ENCODE measurements around the gene SAMD10.
"Not testable (repeated sequence)": the region's sequence is repeated elsewhere in the genome, so short reads cannot be mapped to it uniquely, and the experiment has no call there.

The SAMD10 gene

DNA sequence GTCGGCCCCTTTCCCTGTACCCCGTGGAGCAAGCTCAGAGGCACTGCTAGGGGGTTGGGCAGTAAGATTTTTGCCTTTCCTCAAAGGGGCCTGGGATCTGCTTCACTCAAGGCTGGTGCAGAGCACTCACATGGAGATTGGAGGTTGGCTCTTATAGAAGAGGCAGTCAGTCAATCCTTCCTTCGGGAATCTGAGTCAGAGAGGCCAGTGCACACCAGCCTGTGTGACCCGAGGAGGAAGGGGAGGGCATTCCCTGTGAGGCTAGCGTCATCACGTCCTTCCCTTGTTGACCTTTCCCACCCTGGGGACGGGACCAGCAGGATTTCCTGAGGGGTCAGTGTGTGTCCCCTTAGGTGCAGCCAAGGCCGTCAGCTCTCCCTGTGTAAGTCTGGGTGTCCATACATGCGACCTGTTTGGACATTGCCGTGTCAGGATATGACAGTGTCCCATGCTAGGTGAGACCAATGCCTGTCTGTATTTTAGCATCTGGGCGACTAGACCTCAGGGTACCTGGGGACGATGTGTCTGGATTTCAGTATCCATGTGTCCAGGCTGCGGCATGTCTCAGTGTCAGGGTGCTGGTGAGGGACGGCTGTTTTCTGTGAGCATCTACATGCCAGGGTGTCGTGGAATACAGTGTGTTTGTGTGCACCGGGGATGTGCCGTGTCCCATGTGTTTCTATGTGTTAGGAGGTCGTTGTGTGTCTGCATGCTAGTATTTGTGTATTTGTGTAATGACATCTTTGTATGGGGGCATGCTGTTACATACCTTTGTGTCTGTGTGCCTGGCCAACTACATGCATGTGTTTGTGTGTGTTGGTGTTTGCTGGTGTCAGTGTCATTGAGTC is 6.9 kb downstream of the SAMD10 start:
- no peak overlapping the region for H3K4me3 ChIP-seq (ENCODE audit: low read depth, low read length)
- H3K27me3 ChIP-seq (ENCODE audit: control insufficient read depth, insufficient read depth, low read length) = peaks cover 16% of the 10 kb centered on the region
- H3K9ac ChIP-seq (ENCODE audit: low read depth, low read length) = no peak overlapping the region
- H3K9me3 ChIP-seq (ENCODE audit: control insufficient read depth, insufficient read depth, low read length) = no peaks in the 10 kb centered on the region
- peaks cover 2% of the 10 kb centered on the region for H3K36me3 ChIP-seq (ENCODE audit: control insufficient read depth, insufficient read depth, low read length)
- H3K4me1 ChIP-seq (ENCODE audit: control insufficient read depth, insufficient read depth, low read length) = no peaks in the 10 kb centered on the region

DNA sequence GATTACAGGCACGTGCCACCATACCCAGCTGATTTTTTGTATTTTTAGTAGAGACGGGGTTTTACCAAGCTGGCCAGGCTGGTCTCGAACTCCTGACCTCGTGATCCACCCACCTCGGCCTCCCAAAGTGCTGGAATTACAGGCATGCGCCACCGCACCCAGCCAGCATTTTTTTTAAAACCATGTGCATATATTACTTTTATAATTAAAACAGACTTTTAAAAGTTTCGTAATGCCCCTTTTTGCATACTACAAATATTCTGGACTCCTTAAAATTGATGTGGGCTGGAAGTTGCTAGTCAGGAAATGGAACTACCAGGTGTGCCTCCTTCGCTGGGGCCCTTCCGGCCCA is 7.5 kb downstream of the SAMD10 start:
- H3K4me3 ChIP-seq (ENCODE audit: low read depth, low read length); H3K36me3 ChIP-seq (ENCODE audit: control insufficient read depth, insufficient read depth, low read length); H3K4me1 ChIP-seq (ENCODE audit: control insufficient read depth, insufficient read depth, low read length); H3K9me3 ChIP-seq (ENCODE audit: control insufficient read depth, insufficient read depth, low read length); H3K9ac ChIP-seq (ENCODE audit: low read depth, low read length): not testable (repeated sequence)
- H3K27me3 ChIP-seq (ENCODE audit: control insufficient read depth, insufficient read depth, low read length) = peaks cover 12% of the 10 kb centered on the region

DNA sequence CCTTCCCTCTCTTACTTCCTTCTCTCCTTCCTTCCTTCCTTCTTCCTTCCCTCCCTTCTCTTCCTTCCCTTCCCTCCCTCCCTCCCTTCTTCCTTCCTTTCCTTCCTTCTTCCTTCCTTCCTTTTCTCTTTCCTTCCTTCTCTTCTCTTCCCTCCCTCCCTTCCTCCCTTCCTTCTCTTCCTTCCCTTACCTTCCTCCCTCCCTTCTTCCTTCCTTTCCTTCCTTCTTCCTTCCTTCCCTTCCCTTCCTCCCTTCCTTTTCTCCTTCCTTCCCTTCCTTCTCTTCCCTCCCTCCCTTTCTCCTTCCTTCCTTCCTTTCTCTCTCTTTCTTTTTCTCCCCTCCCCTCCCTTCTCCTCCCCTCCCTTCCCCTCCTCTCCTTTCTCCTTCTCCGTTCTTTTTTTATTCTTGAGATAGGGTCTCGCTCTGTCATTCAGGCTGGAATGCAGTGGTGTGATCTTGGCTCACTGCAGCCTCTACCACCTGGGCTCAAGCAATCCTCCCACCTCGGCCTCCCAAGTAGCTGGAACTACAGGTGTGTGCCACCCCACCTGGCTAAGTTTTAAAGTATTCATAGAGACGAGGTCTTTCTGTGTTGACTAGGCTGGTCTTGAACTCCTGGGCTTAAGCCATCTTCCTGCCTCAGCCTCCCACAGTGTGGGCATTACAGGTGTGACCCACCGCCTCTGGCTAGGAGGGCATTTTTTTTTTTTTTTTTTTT is 8.6 kb downstream of the SAMD10 start:
- Histone ChIP-seq H3K4me1 (ENCODE audit: control insufficient read depth, insufficient read depth, low read length) (no peaks in the 10 kb centered on the region), H3K9me3 (ENCODE audit: control insufficient read depth, insufficient read depth, low read length) (no peaks in the 10 kb centered on the region), H3K4me3 (ENCODE audit: low read depth, low read length) (peak overlapping the region; percentile 72), H3K9ac (ENCODE audit: low read depth, low read length) (no peak overlapping the region), H3K36me3 (ENCODE audit: control insufficient read depth, insufficient read depth, low read length) (peaks cover 18% of the 10 kb centered on the region), H3K27me3 (ENCODE audit: control insufficient read depth, insufficient read depth, low read length) (peaks cover 9% of the 10 kb centered on the region)

DNA sequence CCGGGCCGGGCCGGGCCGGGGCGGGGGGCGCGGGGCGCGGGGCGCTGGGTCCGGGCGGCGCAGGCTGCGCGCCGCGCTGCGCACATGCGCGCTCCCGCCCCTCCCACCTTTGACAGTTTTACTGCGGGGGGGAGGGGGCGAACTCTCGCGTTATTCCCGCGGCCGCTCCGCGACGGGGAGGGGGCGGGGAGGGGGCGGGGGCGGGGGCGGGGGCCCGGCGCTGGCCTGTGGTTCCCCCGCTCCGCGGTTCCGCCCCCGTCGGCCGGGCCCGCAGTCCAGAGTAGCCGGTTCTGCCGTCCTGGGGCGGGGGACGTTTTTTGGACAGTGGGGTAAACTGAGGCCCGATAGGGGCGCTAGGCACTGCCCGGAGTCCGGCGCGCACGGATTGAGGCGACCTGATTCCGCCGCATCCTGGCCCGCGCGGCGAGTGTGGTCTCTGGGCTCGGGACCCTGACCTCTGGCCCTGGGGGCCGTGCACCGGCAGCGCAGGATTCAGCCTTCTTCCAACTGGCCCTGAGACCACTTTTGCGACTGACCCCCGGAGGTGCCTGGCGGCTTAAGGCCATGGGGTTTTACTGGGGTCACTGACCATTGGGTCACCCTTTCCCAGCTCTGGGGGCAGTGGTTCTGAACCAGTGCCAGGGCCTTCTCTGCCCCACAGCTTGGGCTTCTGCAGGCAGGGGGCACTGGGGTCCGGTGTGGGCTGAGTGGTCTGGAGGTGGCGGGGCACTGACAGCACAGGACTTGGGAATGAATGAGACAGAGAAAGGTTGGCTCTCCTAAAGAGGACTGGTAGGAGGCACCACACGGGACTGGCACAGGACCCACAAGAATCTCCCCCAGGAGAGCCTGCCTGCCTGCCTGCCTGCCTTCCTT is 9.4 kb downstream of the SAMD10 start, which contains the start of gene ZNF512B:
TSS of gene ZNF512B (minus strand) at position 93 of the 876 bp plus-strand sequence. CDS start 1,980 bp downstream, outside the sequence.
- Histone ChIP-seq H3K4me1 (ENCODE audit: control insufficient read depth, insufficient read depth, low read length) (no peaks in the 10 kb centered on the region), H3K4me3 (ENCODE audit: low read depth, low read length) (peak within 1 kb of the TSS; percentile 72), H3K36me3 (ENCODE audit: control insufficient read depth, insufficient read depth, low read length) (peaks cover 19% of the 10 kb centered on the region), H3K27me3 (ENCODE audit: control insufficient read depth, insufficient read depth, low read length) (peaks cover 9% of the 10 kb centered on the region), H3K9me3 (ENCODE audit: control insufficient read depth, insufficient read depth, low read length) (no peaks in the 10 kb centered on the region), H3K9ac (ENCODE audit: low read depth, low read length) (peak within 1 kb of the TSS; percentile 73)

DNA sequence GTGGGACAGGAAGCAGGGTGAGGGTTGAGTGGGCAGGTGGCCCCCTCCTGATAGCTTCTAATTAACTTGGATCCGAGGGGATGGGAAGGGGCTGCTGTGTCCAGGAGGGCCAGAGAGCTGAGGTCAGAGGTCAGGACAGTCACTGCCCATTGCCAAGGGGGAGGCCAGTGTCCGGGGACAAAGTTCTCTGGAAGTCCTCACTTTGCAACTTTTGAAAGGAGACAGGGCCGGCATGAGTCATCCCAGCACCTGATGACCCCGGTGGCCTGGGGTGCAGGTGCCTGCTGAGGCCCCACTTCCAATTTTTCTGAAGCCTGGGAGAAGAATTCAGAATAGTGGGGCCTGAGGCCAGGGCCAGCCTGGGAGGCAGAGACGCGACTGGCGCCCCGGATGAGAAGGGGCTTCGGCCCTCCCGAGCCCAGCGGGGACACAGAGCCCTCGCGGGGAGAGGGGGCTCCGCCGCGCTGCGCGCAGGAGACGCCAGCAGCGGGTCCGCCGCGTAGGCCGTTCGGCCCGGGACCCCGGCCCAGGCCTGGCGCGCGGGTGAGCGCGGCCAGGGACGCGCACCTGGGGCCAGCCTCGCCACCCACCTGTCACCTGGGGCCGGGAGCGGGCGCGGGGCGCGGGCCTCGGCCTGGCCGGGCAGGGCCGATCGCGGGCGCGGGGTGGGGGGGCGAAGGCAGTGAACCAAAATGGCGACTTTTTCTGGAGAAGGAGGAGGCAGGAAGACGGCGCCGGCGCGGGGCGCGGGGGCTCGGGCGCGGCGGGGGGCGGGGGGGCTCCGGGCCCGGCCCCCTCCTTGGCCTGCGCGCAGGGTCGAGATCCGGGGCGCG is 10.3 kb downstream of the SAMD10 start:
- peaks cover 9% of the 10 kb centered on the region for H3K27me3 ChIP-seq (ENCODE audit: control insufficient read depth, insufficient read depth, low read length)
- peaks cover 24% of the 10 kb centered on the region for H3K36me3 ChIP-seq (ENCODE audit: control insufficient read depth, insufficient read depth, low read length)
- H3K4me3 ChIP-seq (ENCODE audit: low read depth, low read length) = peak overlapping the region; percentile 65
- no peaks in the 10 kb centered on the region for H3K9me3 ChIP-seq (ENCODE audit: control insufficient read depth, insufficient read depth, low read length)
- no peaks in the 10 kb centered on the region for H3K4me1 ChIP-seq (ENCODE audit: control insufficient read depth, insufficient read depth, low read length)
- H3K9ac ChIP-seq (ENCODE audit: low read depth, low read length) = peak overlapping the region; percentile 73

DNA sequence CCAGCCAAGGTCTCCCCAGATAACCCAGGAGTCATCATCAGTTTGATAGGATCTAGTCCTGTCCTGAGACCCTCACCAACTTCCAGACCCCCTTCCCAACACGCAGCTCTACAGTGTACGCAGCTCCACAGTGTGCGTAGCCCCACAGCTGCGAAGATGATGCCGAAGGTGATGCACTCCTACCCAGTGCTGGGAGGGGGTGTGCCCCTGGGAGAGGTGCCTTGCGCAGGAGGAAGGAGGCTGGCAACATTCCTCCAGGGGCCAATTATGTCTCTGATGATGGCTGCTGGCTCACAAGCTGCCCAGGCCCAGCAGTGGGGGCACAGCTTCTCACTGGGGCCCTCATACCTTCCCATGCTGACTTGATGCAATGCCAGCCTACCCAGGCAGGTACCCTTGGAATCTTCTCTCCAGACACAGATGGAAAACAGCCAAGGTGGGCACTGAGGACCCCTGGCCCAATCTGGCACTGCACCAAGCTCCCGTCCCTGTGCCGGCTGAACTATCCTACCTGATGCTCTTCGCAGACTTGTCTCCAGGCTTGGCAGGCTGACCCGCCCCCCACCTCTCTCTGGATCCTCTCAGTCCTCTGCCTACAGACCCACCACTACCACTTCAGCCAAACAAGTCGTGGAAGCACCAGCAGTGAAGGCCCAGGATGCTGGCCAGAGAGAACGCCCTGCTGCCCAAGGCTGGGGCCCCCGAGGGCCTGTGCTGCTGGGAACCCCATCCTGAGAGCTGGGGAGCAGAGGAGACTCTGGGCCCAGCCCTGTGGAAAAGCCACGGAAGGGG is 11.1 kb downstream of the SAMD10 start:
- no peaks in the 10 kb centered on the region for H3K9me3 ChIP-seq (ENCODE audit: control insufficient read depth, insufficient read depth, low read length)
- peaks cover 9% of the 10 kb centered on the region for H3K27me3 ChIP-seq (ENCODE audit: control insufficient read depth, insufficient read depth, low read length)
- H3K36me3 ChIP-seq (ENCODE audit: control insufficient read depth, insufficient read depth, low read length) = peaks cover 33% of the 10 kb centered on the region
- no peaks in the 10 kb centered on the region for H3K4me1 ChIP-seq (ENCODE audit: control insufficient read depth, insufficient read depth, low read length)
- H3K4me3 ChIP-seq (ENCODE audit: low read depth, low read length) = peak overlapping the region; percentile 65
- H3K9ac ChIP-seq (ENCODE audit: low read depth, low read length) = peak overlapping the region; percentile 73

DNA sequence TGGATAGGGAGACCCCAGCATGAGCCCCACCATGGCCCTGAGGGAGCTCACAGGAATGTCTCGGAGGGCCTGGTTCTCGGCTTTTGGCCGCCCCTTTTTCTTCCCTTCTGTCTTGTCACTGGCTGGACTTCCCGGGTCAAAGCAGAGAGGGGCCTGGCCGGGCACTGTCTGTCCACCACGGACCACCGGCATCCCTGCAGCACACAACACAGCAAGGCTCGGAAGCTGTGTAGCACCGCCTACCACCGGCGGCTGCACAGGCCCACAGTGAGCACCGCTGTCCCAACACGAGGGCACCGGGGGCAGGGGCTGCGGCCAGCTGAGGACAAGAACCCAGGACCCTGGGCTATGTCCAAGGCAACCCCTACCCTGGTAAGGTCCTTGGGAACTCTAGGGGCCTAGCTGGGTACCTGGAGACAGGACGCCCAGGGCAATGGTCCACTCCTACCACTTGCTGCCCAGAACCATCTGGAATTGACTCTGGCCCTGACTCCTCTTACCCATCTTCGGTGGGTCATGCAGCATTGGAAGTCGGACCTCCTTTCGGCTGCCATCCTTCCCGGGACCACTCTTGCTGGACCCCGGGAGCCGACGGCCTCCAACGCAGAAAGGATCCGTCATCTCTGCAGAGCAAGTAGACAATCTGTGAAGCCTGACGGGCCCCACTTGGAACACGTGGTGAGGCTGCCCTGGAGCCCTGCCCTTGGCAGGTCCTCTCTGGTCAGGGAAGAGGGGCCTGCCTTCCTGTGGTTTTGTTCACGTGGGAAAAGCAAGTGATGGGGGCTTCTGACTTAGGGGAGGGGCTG is 11.9 kb downstream of the SAMD10 start:
- no peak overlapping the region for H3K9ac ChIP-seq (ENCODE audit: low read depth, low read length)
- H3K36me3 ChIP-seq (ENCODE audit: control insufficient read depth, insufficient read depth, low read length) = peaks cover 40% of the 10 kb centered on the region
- H3K9me3 ChIP-seq (ENCODE audit: control insufficient read depth, insufficient read depth, low read length) = no peaks in the 10 kb centered on the region

DNA sequence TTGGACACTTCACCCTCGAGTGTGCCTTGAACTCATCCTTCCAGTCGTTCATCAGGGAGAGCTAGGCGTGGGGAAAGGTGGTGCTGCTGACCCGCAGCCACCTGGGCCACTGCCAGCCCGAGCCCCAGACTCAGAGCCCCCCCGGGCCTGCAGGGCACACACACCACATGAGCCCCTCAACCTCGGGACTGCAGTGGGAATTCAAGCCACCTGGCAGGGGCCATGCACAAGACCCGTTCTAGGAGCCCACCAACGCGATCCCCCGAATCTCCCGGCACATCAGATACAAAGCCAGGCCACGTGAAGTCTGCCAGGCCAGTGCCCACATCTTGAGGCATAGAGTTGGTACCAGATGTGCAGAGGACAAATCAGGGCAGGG is 12.5 kb downstream of the SAMD10 start:
- Histone ChIP-seq H3K4me1 (ENCODE audit: control insufficient read depth, insufficient read depth, low read length) (no peaks in the 10 kb centered on the region), H3K4me3 (ENCODE audit: low read depth, low read length) (no peak overlapping the region), H3K9me3 (ENCODE audit: control insufficient read depth, insufficient read depth, low read length) (no peaks in the 10 kb centered on the region), H3K36me3 (ENCODE audit: control insufficient read depth, insufficient read depth, low read length) (peaks cover 46% of the 10 kb centered on the region), H3K9ac (ENCODE audit: low read depth, low read length) (no peak overlapping the region), H3K27me3 (ENCODE audit: control insufficient read depth, insufficient read depth, low read length) (peaks cover 7% of the 10 kb centered on the region)

More for the DNA sequence above, 11.9 kb downstream of the SAMD10 start:
- no peak overlapping the region for H3K4me3 ChIP-seq (ENCODE audit: low read depth, low read length)
- no peaks in the 10 kb centered on the region for H3K4me1 ChIP-seq (ENCODE audit: control insufficient read depth, insufficient read depth, low read length)
- peaks cover 7% of the 10 kb centered on the region for H3K27me3 ChIP-seq (ENCODE audit: control insufficient read depth, insufficient read depth, low read length)

DNA sequence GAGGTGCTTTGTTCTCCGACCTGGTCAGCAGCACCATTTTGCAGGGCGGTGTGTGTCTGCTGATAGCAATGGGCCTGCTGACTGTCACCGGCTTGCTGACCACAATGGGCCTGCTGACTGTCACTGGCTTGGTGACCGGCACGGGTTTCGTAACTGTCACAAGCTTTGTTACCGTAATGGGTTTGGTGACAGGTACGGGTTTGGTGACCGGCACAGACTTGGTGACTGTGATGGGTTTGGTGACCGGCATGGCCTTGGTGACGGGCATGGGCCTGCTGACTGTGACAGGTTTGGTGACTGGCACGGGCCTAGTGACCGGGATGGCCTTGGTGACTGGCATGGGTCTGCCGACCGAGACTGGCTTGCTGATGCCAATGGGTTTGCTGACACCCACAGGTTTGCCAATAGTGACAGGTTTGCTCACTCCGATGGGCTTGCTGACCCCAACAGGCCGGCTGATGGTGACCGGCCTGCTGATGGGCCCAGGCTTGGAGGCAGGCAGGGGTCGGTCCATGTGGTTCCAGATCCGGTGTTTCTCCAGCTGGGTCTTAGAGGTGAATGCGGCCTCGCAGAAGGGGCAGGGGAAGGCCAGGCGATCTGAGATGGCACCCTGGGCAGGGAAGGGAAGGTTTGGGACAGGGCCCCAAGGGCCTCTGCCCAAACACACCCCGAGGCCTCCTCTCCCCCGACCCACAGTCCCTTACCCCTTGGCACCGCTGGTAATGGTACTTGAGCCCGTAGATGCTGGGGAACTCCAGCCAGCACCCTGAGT is 13.1 kb downstream of the SAMD10 start:
- H3K4me3 ChIP-seq (ENCODE audit: low read depth, low read length) = no peak overlapping the region
- H3K9me3 ChIP-seq (ENCODE audit: control insufficient read depth, insufficient read depth, low read length) = no peaks in the 10 kb centered on the region
- H3K36me3 ChIP-seq (ENCODE audit: control insufficient read depth, insufficient read depth, low read length) = peaks cover 50% of the 10 kb centered on the region
- no peaks in the 10 kb centered on the region for H3K4me1 ChIP-seq (ENCODE audit: control insufficient read depth, insufficient read depth, low read length)
- no peak overlapping the region for H3K9ac ChIP-seq (ENCODE audit: low read depth, low read length)
- peaks cover 7% of the 10 kb centered on the region for H3K27me3 ChIP-seq (ENCODE audit: control insufficient read depth, insufficient read depth, low read length)
